DND-41 (cell line): ENCODE measurements around the gene YBX3.

Source experiments
- CTCF ChIP-seq: IDR thresholded peaks from 2 replicates; pipeline ENCODE4 v1.5.1; 2012; ENCODE audit warnings: borderline replicate concordance, low read length, moderate library complexity, mild to moderate bottlenecking; ENCODE audit not compliant: poor library complexity, severe bottlenecking; ENCODE audit errors: extremely low read depth
- EZH2 ChIP-seq: IDR thresholded peaks from 3 replicates; pipeline ENCODE4 v1.6.1; 2012; ENCODE audit warnings: borderline replicate concordance, low read depth, mild to moderate bottlenecking, moderate library complexity, low read length, inconsistent platforms; ENCODE audit not compliant: severe bottlenecking

- no peak for TF ChIP-seq EZH2
- no peak for TF ChIP-seq CTCF
Measured at GRCh38 chr12:10667581-10667980, 55.5 kb downstream of the YBX3 start.
